Motor neuron (in vitro differentiated cells): ENCODE measurements around the gene PEX14. TPM values are rescaled to one million over a fixed set of nuclear protein-coding genes. Genes with fewer than 3 reads are reported as not detected.
"Not testable (repeated sequence)": the region's sequence is repeated elsewhere in the genome, so short reads cannot be mapped to it uniquely, and the experiment has no call there.

Experiments used
- ATAC-seq, 8 experiments: fragments of 200-7000 bp; cut with Tn5 transposase; replicated peaks in 6 of 8; 2 replicates each; pipeline ENCODE4 v1.8.0; 2021; ENCODE audit warnings: mild to moderate bottlenecking in 8 of 8, moderate library complexity in 8 of 8
- H3K27ac ChIP-seq, 2 donors: fragments of 250-450 bp; sonication (Bioruptor Pico); 2 replicates each; pipeline ENCODE4 v1.9.0; 2021; ENCODE audit warnings: antibody characterized with exemption in 2 of 2, mild to moderate bottlenecking in 2 of 2, moderate library complexity in 1 of 2
- H3K4me1 ChIP-seq, 2 donors: fragments of 250-450 bp; sonication (Bioruptor Pico); replicated peaks in 1 of 2; 2 replicates each; pipeline ENCODE4 v1.6.1; 2021; ENCODE audit warnings: antibody characterized with exemption in 2 of 2, mild to moderate bottlenecking in 2 of 2, moderate library complexity in 1 of 2
- H3K4me3 ChIP-seq, 5 donors: fragments of 250-450 bp; sonication (Bioruptor Pico); 2 replicates each; pipeline ENCODE4 v1.9.0; 2021; ENCODE audit warnings: antibody characterized with exemption in 5 of 5, mild to moderate bottlenecking in 5 of 5, moderate library complexity in 4 of 5
- WGBS, 10 experiments: fragments of 450-650 bp; shearing (Covaris generic); methylation state at CpG; one replicate each; pipeline ENCODE4 v1.0.0; 2022; 5-methylcytosine and 5-hydroxymethylcytosine counted together
- in situ Hi-C, 9 experiments: fragments of 400-800 bp; cut with MboI; loops; one replicate each; pipeline ENCODE4 v1.15.0; 2021; ENCODE audit warnings: low sequenced_read_pairs in 9 of 9, low pct_unique_long_range_greater_than_20kb in 2 of 9; ENCODE audit not compliant: unreplicated experiment in 9 of 9
- total RNA-seq, 8 experiments: library from RNA; unstranded; fragments of 300-600 nt; gene quantifications; 2 replicates each; pipeline versions ENCODE4 v1.2.3 to v1.2.4, GENCODE V29; 2022

PEX14 gene, protein sequence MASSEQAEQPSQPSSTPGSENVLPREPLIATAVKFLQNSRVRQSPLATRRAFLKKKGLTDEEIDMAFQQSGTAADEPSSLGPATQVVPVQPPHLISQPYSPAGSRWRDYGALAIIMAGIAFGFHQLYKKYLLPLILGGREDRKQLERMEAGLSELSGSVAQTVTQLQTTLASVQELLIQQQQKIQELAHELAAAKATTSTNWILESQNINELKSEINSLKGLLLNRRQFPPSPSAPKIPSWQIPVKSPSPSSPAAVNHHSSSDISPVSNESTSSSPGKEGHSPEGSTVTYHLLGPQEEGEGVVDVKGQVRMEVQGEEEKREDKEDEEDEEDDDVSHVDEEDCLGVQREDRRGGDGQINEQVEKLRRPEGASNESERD
- total RNA-seq: 10 to 100 TPM; 16.9 to 31.1 (median 23.4) TPM

GRCh38 chr1:10474613-10475507 lies at the start of gene PEX14:
TSS of gene PEX14 (plus strand) at chr1:10474950. CDS start at chr1:10474967, 17 bp downstream.
- Histone ChIP-seq H3K4me3 (peak within 1 kb of the TSS; percentile 74 to 95 (median 79)), H3K27ac (peak within 1 kb of the TSS; percentile 81 to 87), H3K4me1 (peaks cover 12 to 13% of the 10 kb centered on the region in 2 donors)
- peak; percentile 57 to 85 (median 81) for ATAC-seq
- in situ Hi-C loops: no loop called here
- WGBS, 10 experiments: 0 to 90% (median 22%) methylated on average over 4 to 24 of the region's 50 CpGs; no CpG with 5 or more reads in 3 of the 10 experiments

- H3K4me3 ChIP-seq, ATAC-seq, H3K4me1 ChIP-seq, H3K27ac ChIP-seq: not testable (repeated sequence)
- in situ Hi-C loops: loop anchor here in 2 of 9 experiments (10.0 kb wide), 1 partner anchor 551 kb away; no protein-coding TSS in a partner anchor
- 33 to 63% (median 57%) methylated on average over 1 to 3 of the region's 21 CpGs; no CpG with 5 or more reads in 7 of the 10 experiments for WGBS, 10 experiments
Observed at GRCh38 chr1:10425826-10426534, 48.8 kb upstream of the PEX14 start.

DNA sequence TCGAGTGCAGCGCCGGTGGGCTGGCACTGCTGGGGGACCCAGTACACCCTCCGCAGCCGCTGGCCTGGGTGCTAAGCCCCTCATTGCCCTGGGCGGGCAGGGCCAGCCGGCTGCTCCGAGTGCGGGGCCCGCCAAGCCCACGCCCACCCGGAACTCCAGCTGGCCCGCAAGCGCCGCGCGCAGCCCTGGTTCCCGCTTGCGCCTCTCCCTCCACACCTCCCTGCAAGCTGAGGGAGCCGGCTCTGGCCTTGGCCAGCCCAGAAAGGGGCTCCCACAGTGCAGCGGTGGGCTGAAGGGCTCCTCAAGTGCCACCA lies 48.3 kb upstream of the PEX14 start:
- not testable (repeated sequence) for H3K4me1 ChIP-seq, H3K27ac ChIP-seq, ATAC-seq, H3K4me3 ChIP-seq
- WGBS, 10 experiments: no CpG with 5 or more reads among the region's 21 CpGs
- in situ Hi-C loops: loop anchor here in 2 of 9 experiments (10.0 kb wide), 1 partner anchor 552 kb away; no protein-coding TSS in a partner anchor

DNA sequence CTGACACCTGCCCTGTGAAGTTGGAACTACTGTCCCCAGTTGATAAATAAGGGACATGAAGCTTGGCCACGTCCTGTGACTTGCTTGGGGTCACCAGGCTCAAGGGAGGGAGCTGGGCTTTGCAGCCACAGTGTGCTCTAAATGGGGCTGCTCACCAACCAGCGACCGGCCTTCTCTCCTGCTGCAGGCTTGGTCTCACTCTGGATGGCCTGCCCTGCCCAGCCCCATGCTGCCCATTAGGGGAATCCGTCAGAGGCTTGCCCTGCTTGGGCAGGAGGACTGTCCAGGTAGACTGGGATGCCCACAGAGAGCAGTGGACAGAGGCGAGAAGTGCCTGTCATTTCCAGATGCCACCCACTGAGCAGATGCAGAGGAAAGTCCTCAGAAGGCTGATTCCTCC lies 45.8 kb upstream of the PEX14 start:
- ATAC-seq: no peak
- H3K4me1 ChIP-seq: peaks cover 14 to 21% of the 10 kb centered on the region in 2 donors

DNA sequence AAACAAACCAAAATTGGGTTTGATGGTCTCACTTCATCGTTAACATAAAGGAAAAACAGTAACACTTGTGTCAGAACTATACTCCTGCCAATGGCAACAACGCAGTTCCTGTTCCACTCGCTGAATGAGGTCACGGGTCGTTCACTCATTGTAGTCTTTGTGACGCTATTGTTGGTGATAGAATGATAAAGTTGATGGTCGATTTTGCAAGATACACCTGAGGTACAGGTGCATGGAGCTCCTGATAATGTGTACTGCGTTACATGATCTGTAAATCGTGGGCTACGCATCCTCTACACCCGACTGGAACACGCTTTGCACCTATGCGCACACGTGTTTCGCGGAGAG lies 44.9 kb upstream of the PEX14 start:
- 0 to 58% (median 17%) methylated on average over 1 to 16 of the region's 16 CpGs; no CpG with 5 or more reads in 3 of the 10 experiments for WGBS, 10 experiments
- Histone ChIP-seq H3K4me1 (peaks cover 14 to 21% of the 10 kb centered on the region in 2 donors), H3K27ac (peak overlapping the region in 1 of 2 donors; percentile 78), H3K4me3 (peak overlapping the region; percentile 63 to 93 (median 72))
- in situ Hi-C loops: loop anchor here in 2 of 9 experiments (10.0 kb wide), 1 partner anchor 555 kb away; no protein-coding TSS in a partner anchor
- ATAC-seq: no peak

More for the DNA sequence above, 45.8 kb upstream of the PEX14 start:
- Histone ChIP-seq H3K4me3 (no peak overlapping the region), H3K27ac (no peak overlapping the region)
- 60 to 100% (median 75%) methylated on average over 1 to 4 of the region's 5 CpGs; no CpG with 5 or more reads in 5 of the 10 experiments for WGBS, 10 experiments
- in situ Hi-C loops: loop anchor here in 2 of 9 experiments (10.0 kb wide), 1 partner anchor 554 kb away; no protein-coding TSS in a partner anchor

GRCh38 chr1:10430216-10431069 lies 44.3 kb upstream of the PEX14 start, which contains the start of gene CENPS:
TSS of gene CENPS (plus strand) at chr1:10430433. CDS start at chr1:10430518, 85 bp downstream.
- peak; percentile 84 to 92 (median 91) for ATAC-seq
- WGBS, 10 experiments: 0 to 3% (median 0%) methylated on average over 1 to 10 of the region's 95 CpGs; no CpG with 5 or more reads in 5 of the 10 experiments
- Histone ChIP-seq H3K4me1 (peaks cover 14 to 21% of the 10 kb centered on the region in 2 donors), H3K4me3 (peak within 1 kb of the TSS; percentile 63 to 93 (median 72)), H3K27ac (peak within 1 kb of the TSS; percentile 62 to 78)
- in situ Hi-C loops: no loop called here

GRCh38 chr1:10431070-10431730 lies 43.5 kb upstream of the PEX14 start:
- WGBS, 10 experiments: 2 to 53% (median 15%) methylated on average over 5 to 28 of the region's 30 CpGs; no CpG with 5 or more reads in 2 of the 10 experiments
- in situ Hi-C loops: no loop called here
- H3K27ac ChIP-seq: peak overlapping the region; percentile 62 to 78
- ATAC-seq: peak in 6 of 8 experiments; percentile 1 to 17 (median 4)
- peaks cover 14 to 21% of the 10 kb centered on the region in 2 donors for H3K4me1 ChIP-seq
- peak overlapping the region; percentile 63 to 93 (median 72) for H3K4me3 ChIP-seq

DNA sequence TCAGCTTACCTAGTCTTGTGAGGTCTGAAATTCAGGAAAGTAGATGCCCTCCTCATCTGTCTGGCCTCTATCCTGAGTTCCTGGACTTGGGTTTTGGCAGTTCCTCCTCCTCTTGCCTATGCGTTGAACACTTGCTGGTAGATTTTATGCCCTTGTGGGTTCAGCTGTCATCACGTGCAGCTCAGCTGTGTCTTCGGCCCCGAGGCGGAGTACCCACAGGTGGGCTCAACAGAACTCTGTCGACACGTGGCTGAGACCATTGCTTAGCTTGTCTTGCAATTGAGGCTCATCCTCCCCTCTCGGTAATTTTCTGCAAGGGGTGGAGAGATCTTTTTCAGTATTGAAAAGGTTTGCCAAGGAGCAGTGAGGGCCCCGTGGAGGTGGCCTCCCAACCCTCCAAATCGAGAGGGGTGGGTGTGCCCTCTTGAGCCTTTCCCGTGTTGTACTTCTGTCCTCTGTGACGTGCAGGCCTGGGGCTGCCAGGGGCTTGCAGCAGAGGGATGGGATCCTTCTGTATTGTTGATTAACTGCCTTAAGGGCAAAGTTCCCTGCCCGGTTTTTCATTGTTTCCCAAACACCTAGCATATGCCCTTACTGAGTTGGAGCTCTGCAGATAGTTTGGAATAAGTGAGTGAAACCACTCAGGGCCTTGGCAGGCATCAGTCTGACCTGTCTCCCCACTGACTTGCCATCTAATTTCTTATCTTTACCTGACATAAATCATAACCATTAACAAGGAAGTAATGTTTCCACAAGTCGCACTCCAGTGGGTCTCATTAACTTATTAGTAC lies 41.6 kb upstream of the PEX14 start:
- Histone ChIP-seq H3K4me3 (no peak overlapping the region), H3K4me1 (peaks cover 14 to 21% of the 10 kb centered on the region in 2 donors), H3K27ac (no peak overlapping the region)
- no peak for ATAC-seq
- 50 to 83% (median 69%) methylated on average over 2 to 13 of the region's 14 CpGs; no CpG with 5 or more reads in 1 of the 10 experiments for WGBS, 10 experiments
- in situ Hi-C loops: no loop called here

DNA sequence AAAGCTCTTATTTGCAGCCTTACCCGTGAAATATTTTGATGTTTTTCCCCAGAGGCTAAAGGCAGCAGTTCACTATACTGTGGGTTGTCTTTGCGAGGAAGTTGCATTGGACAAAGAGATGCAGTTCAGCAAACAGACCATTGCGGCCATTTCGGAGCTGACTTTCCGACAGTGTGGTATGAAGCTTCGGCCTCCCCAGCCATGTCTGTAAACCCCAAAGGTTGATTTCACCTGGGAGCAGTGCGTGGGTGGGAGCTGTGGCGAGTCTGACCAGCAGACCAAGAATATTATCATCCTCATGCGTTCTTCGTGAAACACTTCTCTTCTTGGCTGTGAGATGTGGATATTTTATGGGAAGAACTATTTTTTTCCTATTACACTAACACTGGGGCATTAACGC lies 41.0 kb upstream of the PEX14 start:
- in situ Hi-C loops: no loop called here
- H3K27ac ChIP-seq: no peak overlapping the region
- no peak overlapping the region for H3K4me3 ChIP-seq
- peaks cover 14 to 26% of the 10 kb centered on the region in 2 donors for H3K4me1 ChIP-seq
- no peak for ATAC-seq
- WGBS, 10 experiments: 86 to 100% (median 94%) methylated on average over 1 to 11 of the region's 11 CpGs

DNA sequence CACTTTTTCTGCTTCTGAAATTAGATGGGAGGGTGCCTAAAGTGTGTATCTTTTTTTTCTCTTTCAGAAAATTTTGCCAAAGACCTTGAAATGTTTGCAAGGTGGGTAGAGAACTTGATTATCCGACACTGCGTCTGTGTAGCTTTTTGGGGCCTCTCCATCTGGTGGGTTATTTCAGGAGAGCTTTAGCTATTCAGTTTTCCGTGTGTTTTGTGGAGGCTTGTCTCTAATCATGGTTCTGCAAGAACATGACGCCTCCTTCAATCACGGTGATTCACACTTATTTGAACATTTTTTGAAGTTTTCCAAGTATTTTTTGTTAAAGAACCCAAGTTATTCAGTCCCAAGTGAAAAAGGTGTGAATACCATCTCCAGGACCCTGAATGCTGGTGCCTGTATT lies 40.2 kb upstream of the PEX14 start:
- in situ Hi-C loops: no loop called here
- no peak for ATAC-seq
- WGBS, 10 experiments: 83 to 100% (median 94%) methylated on average over 1 to 5 of the region's 5 CpGs; no CpG with 5 or more reads in 1 of the 10 experiments
- no peak overlapping the region for H3K4me3 ChIP-seq
- peaks cover 16 to 33% of the 10 kb centered on the region in 2 donors for H3K4me1 ChIP-seq
- H3K27ac ChIP-seq: no peak overlapping the region

- WGBS, 10 experiments: 83 to 100% (median 100%) methylated on average over 1 of the region's 1 CpG; no CpG with 5 or more reads in 2 of the 10 experiments
- Histone ChIP-seq H3K4me3 (no peak overlapping the region), H3K4me1 (peaks cover 21 to 42% of the 10 kb centered on the region in 2 donors), H3K27ac (no peak overlapping the region)
- no peak for ATAC-seq
- in situ Hi-C loops: no loop called here
Observed at GRCh38 chr1:10437052-10437451, 37.7 kb upstream of the PEX14 start.
